GM23338 (cell line): ENCODE data around the gene ABCC9. TPM values are rescaled to one million over a fixed set of nuclear protein-coding genes. Genes with fewer than 3 reads are reported as not detected.

Source experiments
- ATAC-seq: fragments of 200-7000 bp; cut with Tn5 transposase; 3 replicates; pipeline ENCODE4 v1.9.1; 2020
- DNase-seq: peaks from one replicate; pipeline ENCODE4 v3.0.0-alpha.2; 2015; ENCODE audit warnings: low spot score
- H2AFZ ChIP-seq: fragments of 200-600 bp; sonication (generic); 2 replicates; pipeline ENCODE4 v1.8.0; 2016; ENCODE audit warnings: antibody characterized with exemption, mild to moderate bottlenecking, moderate library complexity
- H3F3A ChIP-seq: fragments of 200-600 bp; sonication (generic); replicated peaks from 2 replicates; pipeline ENCODE4 v1.8.0; 2017; ENCODE audit warnings: antibody characterized with exemption, mixed run types, low read depth
- H3K27ac ChIP-seq: fragments of 200-600 bp; sonication (generic); 2 replicates; pipeline ENCODE4 v1.6.1; 2016; ENCODE audit warnings: low read depth
- H3K27me3 ChIP-seq: fragments of 200-600 bp; sonication (generic); 2 replicates; pipeline ENCODE4 v1.8.0; 2016; ENCODE audit warnings: mild to moderate bottlenecking, mixed run types, moderate library complexity; ENCODE audit not compliant: insufficient read depth
- H3K36me3 ChIP-seq: fragments of 200-600 bp; sonication (generic); 2 replicates; pipeline ENCODE4 v1.8.0; 2016; ENCODE audit warnings: mild to moderate bottlenecking; ENCODE audit not compliant: insufficient read depth
- H3K4me1 ChIP-seq: fragments of 200-600 bp; sonication (generic); 2 replicates; pipeline ENCODE4 v1.8.0; 2016; ENCODE audit warnings: mild to moderate bottlenecking, moderate library complexity; ENCODE audit not compliant: insufficient read depth
- H3K4me2 ChIP-seq: fragments of 200-600 bp; sonication (generic); 2 replicates; pipeline ENCODE4 v1.7.1; 2017; ENCODE audit warnings: mixed run types
- H3K4me3 ChIP-seq: fragments of 200-600 bp; sonication (generic); 2 replicates; pipeline ENCODE4 v1.6.1; 2016; ENCODE audit warnings: mixed run types
- H3K79me2 ChIP-seq: fragments of 200-600 bp; sonication (generic); replicated peaks from 2 replicates; pipeline ENCODE4 v1.8.0; 2017; ENCODE audit warnings: mild to moderate bottlenecking; ENCODE audit not compliant: insufficient read depth
- H3K9me2 ChIP-seq: fragments of 200-600 bp; sonication (generic); 2 replicates; pipeline ENCODE4 v1.8.0; 2017; ENCODE audit not compliant: insufficient read depth
- H4K20me1 ChIP-seq: fragments of 200-600 bp; sonication (generic); replicated peaks from 2 replicates; pipeline ENCODE4 v1.8.0; 2017; ENCODE audit warnings: mild to moderate bottlenecking; ENCODE audit not compliant: insufficient read depth
- H3K27ac Mint-ChIP-seq: 2 replicates; pipeline ENCODE4 v1.8.0; 2020; ENCODE audit warnings: inconsistent platforms, mild to moderate bottlenecking, moderate library complexity, mixed read lengths
- H3K27me3 Mint-ChIP-seq: 3 replicates; pipeline ENCODE4 v1.8.0; 2022; ENCODE audit warnings: low read depth, mild to moderate bottlenecking, moderate library complexity, mixed read lengths, inconsistent platforms; ENCODE audit not compliant: insufficient read depth, poor library complexity
- H3K36me3 Mint-ChIP-seq: 3 replicates; pipeline ENCODE4 v1.8.0; 2021; ENCODE audit warnings: low read depth, mild to moderate bottlenecking, inconsistent platforms, moderate library complexity, mixed read lengths
- H3K4me1 Mint-ChIP-seq: 3 replicates; pipeline ENCODE4 v1.8.0; 2020; ENCODE audit warnings: mild to moderate bottlenecking, inconsistent platforms, mixed read lengths
- H3K4me3 Mint-ChIP-seq: 3 replicates; pipeline ENCODE4 v1.8.0; 2021; ENCODE audit warnings: moderate library complexity, mild to moderate bottlenecking, inconsistent platforms, mixed read lengths
- H3K9me3 Mint-ChIP-seq: 3 replicates; pipeline ENCODE4 v1.8.0; 2020; ENCODE audit warnings: moderate library complexity, mild to moderate bottlenecking, inconsistent platforms, mixed read lengths
- CREB1 ChIP-seq: fragments of 250-450 bp; sonication (Bioruptor Pico); IDR thresholded peaks from 2 replicates; pipeline ENCODE4 v1.5.0; 2020; ENCODE audit warnings: low read depth, mild to moderate bottlenecking, moderate library complexity
- EZH2 ChIP-seq: fragments of 200-600 bp; sonication (generic); IDR thresholded peaks from one replicate; pipeline ENCODE4 v1.8.0; 2017; ENCODE audit warnings: antibody characterized with exemption, mild to moderate bottlenecking, low read depth; ENCODE audit not compliant: unreplicated experiment
- EZH2phosphoT487 ChIP-seq: fragments of 200-600 bp; sonication (generic); IDR thresholded peaks from one replicate; pipeline ENCODE4 v1.8.1; 2018; ENCODE audit warnings: antibody characterized with exemption; ENCODE audit not compliant: unreplicated experiment
- JUNB ChIP-seq: IDR thresholded peaks from one replicate; pipeline ENCODE4 v1.6.1; 2016; ENCODE audit warnings: antibody characterized with exemption; ENCODE audit not compliant: unreplicated experiment
- POLR2AphosphoS5 ChIP-seq: IDR thresholded peaks from 2 replicates; pipeline ENCODE4 v1.6.1; 2016; ENCODE audit warnings: antibody characterized with exemption, low read depth
- ZNF114 ChIP-seq: fragments of 250-450 bp; sonication (Bioruptor Pico); IDR thresholded peaks from 2 replicates; pipeline ENCODE4 v1.5.0; 2020; ENCODE audit warnings: mild to moderate bottlenecking, moderate library complexity
- ZNF331 ChIP-seq: fragments of 250-450 bp; sonication (Bioruptor Pico); IDR thresholded peaks from 2 replicates; pipeline ENCODE4 v1.5.0; 2020; ENCODE audit warnings: low read depth, mild to moderate bottlenecking, moderate library complexity
- polyA plus RNA-seq: library from polyadenylated mRNA; unstranded; fragments of >200 nt; fragmentation: Nextera tagmentation; extraction: Ambion mirVana; gene quantifications from 2 replicates; pipeline ENCODE4 v1.2.1, GENCODE V29; 2016
- total RNA-seq: library from RNA; depleted of rRNA; stranded (reverse); fragments of >200 nt; shearing (Covaris generic); gene quantifications from 2 replicates; pipeline ENCODE4 v1.2.3, GENCODE V29; 2014
- TF ChIP-seq, protein P1 (sequence below): IDR thresholded peaks from one replicate; pipeline ENCODE4 v1.6.1; 2018; ENCODE audit warnings: antibody characterized with exemption; ENCODE audit not compliant: unreplicated experiment
- TF ChIP-seq, protein P2 (sequence below): fragments of 250-450 bp; sonication (Bioruptor Pico); IDR thresholded peaks from 2 replicates; pipeline ENCODE4 v1.5.0; 2020; ENCODE audit warnings: mild to moderate bottlenecking, moderate library complexity
- TF ChIP-seq, protein P3 (sequence below), 2 experiments: fragments of 200-600 bp in 1 of 2; sonication (generic) in 1 of 2; conservative IDR thresholded peaks; 2 replicates each; pipeline versions ENCODE4 v1.5.1 to v1.6.1; 2016 to 2017; ENCODE audit warnings: antibody characterized with exemption in 2 of 2, low read depth in 2 of 2, mild to moderate bottlenecking in 2 of 2, moderate library complexity in 1 of 2
- TF ChIP-seq, protein P4 (sequence below): IDR thresholded peaks from 2 replicates; pipeline ENCODE4 v1.6.1; 2016; ENCODE audit warnings: antibody characterized with exemption

ABCC9 gene
- total and polyA plus RNA-seq, 2 experiments from 2014 or later, result not detected

DNA sequence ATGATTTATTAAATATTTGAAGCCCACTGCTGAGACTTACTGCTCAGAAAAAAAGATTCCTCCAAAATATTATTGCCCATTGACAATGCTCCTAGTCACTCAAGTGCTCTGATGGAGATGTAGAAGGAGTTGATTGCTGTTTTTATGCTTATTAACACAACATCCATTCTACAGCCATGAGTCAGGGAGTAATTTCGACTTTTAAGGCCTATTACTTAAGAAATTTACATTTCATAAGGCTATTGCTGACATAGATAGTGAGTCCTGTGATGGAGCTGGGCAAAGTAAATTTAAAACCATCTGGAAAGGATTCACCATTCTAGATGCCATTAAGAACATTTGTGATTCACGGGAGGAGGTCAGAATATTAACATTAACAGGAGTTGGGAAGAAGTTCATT is 171.9 kb downstream of the ABCC9 start:
- Histone ChIP-seq H3K27ac (no peak overlapping the region), H3K27me3 (peaks cover 18% of the 10 kb centered on the region), H3K4me1 (peaks cover 8% of the 10 kb centered on the region), H3K79me2 (no peaks in the 10 kb centered on the region), H3K4me2 (no peak overlapping the region), H3K9me2 (no peaks in the 10 kb centered on the region), H2AFZ (no peak overlapping the region), H3K36me3 (no peaks in the 10 kb centered on the region), H3F3A (no peaks in the 10 kb centered on the region), H4K20me1 (no peaks in the 10 kb centered on the region), H3K4me3 (no peak overlapping the region)
- Mint-ChIP-seq H3K4me1 (peaks cover 5% of the 10 kb centered on the region; the same call in 1 of the 3 replicates), H3K36me3 (no peaks in the 10 kb centered on the region), H3K4me3 (no peak overlapping the region), H3K27ac (no peak overlapping the region), H3K9me3 (no peaks in the 10 kb centered on the region), H3K27me3 (peaks cover 3% of the 10 kb centered on the region)
- TF ChIP-seq, protein P1, sequence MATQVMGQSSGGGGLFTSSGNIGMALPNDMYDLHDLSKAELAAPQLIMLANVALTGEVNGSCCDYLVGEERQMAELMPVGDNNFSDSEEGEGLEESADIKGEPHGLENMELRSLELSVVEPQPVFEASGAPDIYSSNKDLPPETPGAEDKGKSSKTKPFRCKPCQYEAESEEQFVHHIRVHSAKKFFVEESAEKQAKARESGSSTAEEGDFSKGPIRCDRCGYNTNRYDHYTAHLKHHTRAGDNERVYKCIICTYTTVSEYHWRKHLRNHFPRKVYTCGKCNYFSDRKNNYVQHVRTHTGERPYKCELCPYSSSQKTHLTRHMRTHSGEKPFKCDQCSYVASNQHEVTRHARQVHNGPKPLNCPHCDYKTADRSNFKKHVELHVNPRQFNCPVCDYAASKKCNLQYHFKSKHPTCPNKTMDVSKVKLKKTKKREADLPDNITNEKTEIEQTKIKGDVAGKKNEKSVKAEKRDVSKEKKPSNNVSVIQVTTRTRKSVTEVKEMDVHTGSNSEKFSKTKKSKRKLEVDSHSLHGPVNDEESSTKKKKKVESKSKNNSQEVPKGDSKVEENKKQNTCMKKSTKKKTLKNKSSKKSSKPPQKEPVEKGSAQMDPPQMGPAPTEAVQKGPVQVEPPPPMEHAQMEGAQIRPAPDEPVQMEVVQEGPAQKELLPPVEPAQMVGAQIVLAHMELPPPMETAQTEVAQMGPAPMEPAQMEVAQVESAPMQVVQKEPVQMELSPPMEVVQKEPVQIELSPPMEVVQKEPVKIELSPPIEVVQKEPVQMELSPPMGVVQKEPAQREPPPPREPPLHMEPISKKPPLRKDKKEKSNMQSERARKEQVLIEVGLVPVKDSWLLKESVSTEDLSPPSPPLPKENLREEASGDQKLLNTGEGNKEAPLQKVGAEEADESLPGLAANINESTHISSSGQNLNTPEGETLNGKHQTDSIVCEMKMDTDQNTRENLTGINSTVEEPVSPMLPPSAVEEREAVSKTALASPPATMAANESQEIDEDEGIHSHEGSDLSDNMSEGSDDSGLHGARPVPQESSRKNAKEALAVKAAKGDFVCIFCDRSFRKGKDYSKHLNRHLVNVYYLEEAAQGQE, result no peak
- TF ChIP-seq ZNF114 (CRISPR knock-in tag) (no peak), JUNB (no peak), POLR2AphosphoS5 (no peak), EZH2phosphoT487 (no peak), EZH2 (no peak), CREB1 (CRISPR knock-in tag) (no peak), ZNF331 (CRISPR knock-in tag) (no peak)
- TF ChIP-seq, protein P2, sequence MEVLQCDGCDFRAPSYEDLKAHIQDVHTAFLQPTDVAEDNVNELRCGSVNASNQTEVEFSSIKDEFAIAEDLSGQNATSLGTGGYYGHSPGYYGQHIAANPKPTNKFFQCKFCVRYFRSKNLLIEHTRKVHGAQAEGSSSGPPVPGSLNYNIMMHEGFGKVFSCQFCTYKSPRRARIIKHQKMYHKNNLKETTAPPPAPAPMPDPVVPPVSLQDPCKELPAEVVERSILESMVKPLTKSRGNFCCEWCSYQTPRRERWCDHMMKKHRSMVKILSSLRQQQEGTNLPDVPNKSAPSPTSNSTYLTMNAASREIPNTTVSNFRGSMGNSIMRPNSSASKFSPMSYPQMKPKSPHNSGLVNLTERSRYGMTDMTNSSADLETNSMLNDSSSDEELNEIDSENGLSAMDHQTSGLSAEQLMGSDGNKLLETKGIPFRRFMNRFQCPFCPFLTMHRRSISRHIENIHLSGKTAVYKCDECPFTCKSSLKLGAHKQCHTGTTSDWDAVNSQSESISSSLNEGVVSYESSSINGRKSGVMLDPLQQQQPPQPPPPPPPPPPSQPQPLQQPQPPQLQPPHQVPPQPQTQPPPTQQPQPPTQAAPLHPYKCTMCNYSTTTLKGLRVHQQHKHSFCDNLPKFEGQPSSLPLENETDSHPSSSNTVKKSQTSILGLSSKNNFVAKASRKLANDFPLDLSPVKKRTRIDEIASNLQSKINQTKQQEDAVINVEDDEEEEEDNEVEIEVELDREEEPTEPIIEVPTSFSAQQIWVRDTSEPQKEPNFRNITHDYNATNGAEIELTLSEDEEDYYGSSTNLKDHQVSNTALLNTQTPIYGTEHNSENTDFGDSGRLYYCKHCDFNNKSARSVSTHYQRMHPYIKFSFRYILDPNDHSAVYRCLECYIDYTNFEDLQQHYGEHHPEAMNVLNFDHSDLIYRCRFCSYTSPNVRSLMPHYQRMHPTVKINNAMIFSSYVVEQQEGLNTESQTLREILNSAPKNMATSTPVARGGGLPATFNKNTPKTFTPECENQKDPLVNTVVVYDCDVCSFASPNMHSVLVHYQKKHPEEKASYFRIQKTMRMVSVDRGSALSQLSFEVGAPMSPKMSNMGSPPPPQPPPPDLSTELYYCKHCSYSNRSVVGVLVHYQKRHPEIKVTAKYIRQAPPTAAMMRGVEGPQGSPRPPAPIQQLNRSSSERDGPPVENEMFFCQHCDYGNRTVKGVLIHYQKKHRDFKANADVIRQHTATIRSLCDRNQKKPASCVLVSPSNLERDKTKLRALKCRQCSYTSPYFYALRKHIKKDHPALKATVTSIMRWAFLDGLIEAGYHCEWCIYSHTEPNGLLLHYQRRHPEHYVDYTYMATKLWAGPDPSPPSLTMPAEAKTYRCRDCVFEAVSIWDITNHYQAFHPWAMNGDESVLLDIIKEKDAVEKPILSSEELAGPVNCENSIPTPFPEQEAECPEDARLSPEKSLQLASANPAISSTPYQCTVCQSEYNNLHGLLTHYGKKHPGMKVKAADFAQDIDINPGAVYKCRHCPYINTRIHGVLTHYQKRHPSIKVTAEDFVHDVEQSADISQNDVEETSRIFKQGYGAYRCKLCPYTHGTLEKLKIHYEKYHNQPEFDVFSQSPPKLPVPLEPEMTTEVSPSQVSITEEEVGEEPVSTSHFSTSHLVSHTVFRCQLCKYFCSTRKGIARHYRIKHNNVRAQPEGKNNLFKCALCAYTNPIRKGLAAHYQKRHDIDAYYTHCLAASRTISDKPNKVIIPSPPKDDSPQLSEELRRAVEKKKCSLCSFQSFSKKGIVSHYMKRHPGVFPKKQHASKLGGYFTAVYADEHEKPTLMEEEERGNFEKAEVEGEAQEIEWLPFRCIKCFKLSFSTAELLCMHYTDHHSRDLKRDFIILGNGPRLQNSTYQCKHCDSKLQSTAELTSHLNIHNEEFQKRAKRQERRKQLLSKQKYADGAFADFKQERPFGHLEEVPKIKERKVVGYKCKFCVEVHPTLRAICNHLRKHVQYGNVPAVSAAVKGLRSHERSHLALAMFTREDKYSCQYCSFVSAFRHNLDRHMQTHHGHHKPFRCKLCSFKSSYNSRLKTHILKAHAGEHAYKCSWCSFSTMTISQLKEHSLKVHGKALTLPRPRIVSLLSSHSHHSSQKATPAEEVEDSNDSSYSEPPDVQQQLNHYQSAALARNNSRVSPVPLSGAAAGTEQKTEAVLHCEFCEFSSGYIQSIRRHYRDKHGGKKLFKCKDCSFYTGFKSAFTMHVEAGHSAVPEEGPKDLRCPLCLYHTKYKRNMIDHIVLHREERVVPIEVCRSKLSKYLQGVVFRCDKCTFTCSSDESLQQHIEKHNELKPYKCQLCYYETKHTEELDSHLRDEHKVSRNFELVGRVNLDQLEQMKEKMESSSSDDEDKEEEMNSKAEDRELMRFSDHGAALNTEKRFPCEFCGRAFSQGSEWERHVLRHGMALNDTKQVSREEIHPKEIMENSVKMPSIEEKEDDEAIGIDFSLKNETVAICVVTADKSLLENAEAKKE (CRISPR knock-in tag), result no peak
- TF ChIP-seq, protein P3, sequence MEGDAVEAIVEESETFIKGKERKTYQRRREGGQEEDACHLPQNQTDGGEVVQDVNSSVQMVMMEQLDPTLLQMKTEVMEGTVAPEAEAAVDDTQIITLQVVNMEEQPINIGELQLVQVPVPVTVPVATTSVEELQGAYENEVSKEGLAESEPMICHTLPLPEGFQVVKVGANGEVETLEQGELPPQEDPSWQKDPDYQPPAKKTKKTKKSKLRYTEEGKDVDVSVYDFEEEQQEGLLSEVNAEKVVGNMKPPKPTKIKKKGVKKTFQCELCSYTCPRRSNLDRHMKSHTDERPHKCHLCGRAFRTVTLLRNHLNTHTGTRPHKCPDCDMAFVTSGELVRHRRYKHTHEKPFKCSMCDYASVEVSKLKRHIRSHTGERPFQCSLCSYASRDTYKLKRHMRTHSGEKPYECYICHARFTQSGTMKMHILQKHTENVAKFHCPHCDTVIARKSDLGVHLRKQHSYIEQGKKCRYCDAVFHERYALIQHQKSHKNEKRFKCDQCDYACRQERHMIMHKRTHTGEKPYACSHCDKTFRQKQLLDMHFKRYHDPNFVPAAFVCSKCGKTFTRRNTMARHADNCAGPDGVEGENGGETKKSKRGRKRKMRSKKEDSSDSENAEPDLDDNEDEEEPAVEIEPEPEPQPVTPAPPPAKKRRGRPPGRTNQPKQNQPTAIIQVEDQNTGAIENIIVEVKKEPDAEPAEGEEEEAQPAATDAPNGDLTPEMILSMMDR (conservative IDR thresholded peaks at IDR 0.05; ENCODE audit: low read depth in 2 of 2), result no peak
- TF ChIP-seq, protein P4, sequence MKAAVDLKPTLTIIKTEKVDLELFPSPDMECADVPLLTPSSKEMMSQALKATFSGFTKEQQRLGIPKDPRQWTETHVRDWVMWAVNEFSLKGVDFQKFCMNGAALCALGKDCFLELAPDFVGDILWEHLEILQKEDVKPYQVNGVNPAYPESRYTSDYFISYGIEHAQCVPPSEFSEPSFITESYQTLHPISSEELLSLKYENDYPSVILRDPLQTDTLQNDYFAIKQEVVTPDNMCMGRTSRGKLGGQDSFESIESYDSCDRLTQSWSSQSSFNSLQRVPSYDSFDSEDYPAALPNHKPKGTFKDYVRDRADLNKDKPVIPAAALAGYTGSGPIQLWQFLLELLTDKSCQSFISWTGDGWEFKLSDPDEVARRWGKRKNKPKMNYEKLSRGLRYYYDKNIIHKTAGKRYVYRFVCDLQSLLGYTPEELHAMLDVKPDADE, result no peak
- ATAC-seq (no peak), DNase-seq (no peak)
